GM21529 (cell line): ENCODE results near the gene ELAPOR2.
"Not testable (repeated sequence)": the region's sequence is repeated elsewhere in the genome, so short reads cannot be mapped to it uniquely, and the experiment has no call there.

Experiments
- ATAC-seq: cut with Tn5 transposase; IDR thresholded peaks from one replicate; pipeline ENCODE4 v1.9.1; 2021; ENCODE audit not compliant: unreplicated experiment

The ELAPOR2 gene

DNA sequence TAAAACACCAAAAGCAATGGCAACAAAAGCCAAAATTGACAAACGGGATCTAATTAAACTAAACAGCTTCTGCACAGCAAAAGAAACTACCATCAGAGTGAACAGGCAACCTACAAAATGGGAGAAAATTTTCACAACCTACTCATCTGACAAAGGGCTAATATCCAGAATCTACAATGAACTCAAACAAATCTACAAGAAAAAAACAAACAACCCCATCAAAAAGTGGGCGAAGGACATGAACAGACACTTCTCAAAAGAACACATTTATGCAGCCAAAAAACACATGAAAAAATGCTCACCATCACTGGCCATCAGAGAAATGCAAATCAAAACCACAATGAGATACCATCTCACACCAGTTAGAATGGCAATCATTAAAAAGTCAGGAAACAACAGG lies 14.7 kb downstream of the ELAPOR2 start:
- not testable (repeated sequence) for ATAC-seq

DNA sequence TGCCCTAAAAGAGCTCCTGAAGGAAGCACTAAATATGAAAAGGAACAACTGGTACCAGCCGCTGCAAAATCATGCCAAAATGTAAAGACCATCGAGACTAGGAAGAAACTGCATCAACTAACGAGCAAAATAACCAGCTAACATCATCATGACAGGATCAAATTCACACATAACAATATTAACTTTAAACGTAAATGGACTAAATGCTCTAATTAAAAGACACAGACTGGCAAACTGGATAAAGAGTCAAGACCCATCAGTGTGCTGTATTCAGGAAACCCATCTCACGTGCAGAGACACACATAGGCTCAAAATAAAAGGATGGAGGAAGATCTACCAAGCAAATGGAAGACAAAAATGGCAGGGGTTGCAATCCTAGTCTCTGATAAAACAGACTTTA lies 17.9 kb downstream of the ELAPOR2 start:
- ATAC-seq = not testable (repeated sequence)

- ATAC-seq = not testable (repeated sequence)
These were observed 19.7 kb downstream of the ELAPOR2 start for GRCh38 chr7:87039691-87040299.

- ATAC-seq = no peak
These were observed 20.3 kb downstream of the ELAPOR2 start for GRCh38 chr7:87038993-87039690.

DNA sequence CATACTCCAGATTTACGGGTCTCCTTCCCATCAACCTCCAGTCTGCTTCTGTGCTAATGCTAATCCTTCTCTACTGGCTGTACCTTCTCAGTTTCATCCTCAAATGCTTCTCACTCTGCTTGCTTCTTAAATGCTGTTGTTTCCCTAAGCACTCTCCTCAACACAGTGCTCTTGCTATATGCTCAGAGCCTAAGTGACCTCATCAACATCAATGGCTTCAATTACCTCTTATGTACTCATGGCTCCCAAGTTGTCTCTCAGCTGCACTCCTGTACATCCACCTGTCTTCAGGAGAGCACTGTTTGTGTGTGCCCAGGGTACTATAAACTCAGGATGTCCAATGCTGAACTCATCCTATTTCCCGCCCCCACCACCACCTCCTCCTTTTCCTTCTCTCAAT lies 22.5 kb downstream of the ELAPOR2 start:
- ATAC-seq = no peak

GRCh38 chr7:87032604-87033339 lies 26.7 kb downstream of the ELAPOR2 start:
- no peak for ATAC-seq

GRCh38 chr7:87029078-87029477 lies 30.4 kb downstream of the ELAPOR2 start:
- ATAC-seq = no peak

DNA sequence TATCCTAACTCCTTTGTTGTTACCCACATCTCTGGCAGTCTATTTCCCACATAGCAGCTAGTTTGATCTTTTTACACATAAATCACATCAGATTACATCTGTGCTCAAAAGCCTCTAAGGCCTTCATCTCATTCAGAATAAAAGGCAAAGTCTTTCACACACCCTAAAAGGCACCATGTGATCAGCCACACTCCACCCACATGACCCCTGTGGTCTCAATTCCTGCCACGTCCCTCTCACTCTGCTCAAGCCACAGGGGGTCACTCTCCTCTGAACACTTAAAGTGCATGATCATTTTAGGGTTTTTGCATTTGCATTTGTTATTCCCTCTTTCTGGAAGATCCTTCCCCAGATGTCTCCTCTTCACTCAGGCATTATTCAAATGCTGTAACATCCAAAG lies 30.8 kb downstream of the ELAPOR2 start:
- ATAC-seq = no peak

- ATAC-seq = peak; percentile 92
These were observed 31.6 kb downstream of the ELAPOR2 start for GRCh38 chr7:87027900-87028299.

DNA sequence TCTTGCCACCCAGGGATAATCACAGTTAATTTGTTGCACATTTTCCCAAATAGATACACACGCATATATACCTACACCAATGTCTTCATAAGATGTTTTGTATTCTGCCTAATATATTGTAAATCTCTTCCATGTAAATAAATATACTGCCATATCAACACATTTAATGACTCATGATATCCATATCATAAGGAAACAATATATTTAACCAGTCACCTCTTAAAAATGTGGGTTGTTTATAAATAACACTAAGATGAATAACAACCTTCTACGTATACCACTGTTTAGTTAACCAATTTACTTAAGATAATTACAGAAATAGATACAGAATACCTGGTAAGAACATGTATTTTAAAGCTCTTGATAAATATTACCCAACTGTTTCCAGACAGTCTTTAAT lies 38.2 kb downstream of the ELAPOR2 start:
- ATAC-seq = no peak

DNA sequence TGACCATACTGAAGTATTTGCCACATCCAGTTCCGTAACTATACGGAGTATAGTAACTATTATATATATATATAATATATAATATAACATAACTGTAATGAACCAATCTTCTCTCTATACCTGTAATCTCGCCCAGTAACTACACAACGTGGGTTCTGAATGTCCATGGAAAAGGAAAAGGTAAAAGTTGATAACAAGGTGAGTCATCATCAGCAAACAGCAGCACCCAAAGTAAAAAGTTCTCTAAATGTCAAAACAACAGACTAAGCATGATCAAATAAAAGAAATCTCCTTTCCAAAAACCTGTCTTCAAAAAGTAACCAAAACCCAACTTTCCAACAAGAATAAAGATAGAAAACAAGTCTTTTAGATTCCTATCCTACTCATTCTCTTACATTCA lies 42.8 kb downstream of the ELAPOR2 start:
- ATAC-seq = no peak

GRCh38 chr7:87013840-87014190 lies 45.6 kb downstream of the ELAPOR2 start:
- no peak for ATAC-seq

DNA sequence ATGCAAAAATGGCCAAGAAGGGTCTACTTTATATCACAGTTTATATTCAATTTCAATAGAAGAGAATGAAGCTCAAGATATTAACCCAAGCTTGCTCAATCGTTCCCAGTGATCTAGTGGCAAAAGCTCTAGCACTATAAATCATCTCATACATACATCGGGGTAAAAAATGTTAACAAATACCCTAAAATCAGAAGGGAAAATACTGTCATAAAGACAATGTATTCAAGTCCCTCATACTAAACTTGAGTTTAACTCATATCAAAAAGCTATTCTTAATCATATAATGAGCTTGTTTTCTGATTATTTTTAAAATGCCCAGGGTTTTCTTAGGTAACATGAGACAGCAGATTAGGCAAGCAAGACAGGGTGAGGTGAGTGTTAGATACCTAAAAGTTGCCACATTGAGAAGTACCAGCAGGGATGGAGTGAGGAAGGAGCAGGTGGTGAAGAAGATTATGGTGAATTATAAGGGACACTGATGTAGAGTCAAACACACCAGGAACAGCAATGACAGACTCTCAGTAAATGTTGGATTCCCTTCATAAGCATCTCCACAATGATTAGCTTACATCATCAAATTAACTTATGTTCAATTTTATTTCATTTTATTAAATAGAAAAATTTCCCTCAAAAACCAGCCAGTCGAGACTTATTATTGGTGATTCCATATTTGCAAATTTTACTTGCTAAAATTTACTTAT lies 46.2 kb downstream of the ELAPOR2 start:
- ATAC-seq = no peak
